Natural killer cell treated with Interleukin-12 subunit alpha and Interleukin-12 subunit beta and Interleukin-15 and Interleukin-18, amount 100 ng/mL, for 72 hours (primary cell): ENCODE results near the gene SLC41A1. TPM values are rescaled to one million over a fixed set of nuclear protein-coding genes. Genes with fewer than 3 reads are reported as not detected.
A peak's percentile ranks its signal among the peaks of the same experiment; 100 is the strongest.

Experiments used
- ATAC-seq, 2 donors: fragments of 150-1000 bp; cut with Tn5 transposase in 1 of 2; sonication (Bioruptor Pico), chemical (Tn5 transposase) in 1 of 2; 2 replicates each; pipeline ENCODE4 v1.10.0; 2021
- DNase-seq: peaks from one replicate; pipeline ENCODE4 v3.0.0; 2022; ENCODE audit warnings: low spot score
- H3K27ac Mint-ChIP-seq, 2 donors: 1 replicate in 1 of 2; 2 replicates in 1 of 2; pipeline ENCODE4 v1.8.0; 2022; ENCODE audit warnings: mixed read lengths in 2 of 2, mild to moderate bottlenecking in 1 of 2, moderate library complexity in 1 of 2
- H3K27me3 Mint-ChIP-seq, 2 donors: 1 replicate in 1 of 2; 2 replicates in 1 of 2; pipeline ENCODE4 v1.8.0; 2022; ENCODE audit warnings: mixed read lengths in 2 of 2
- H3K36me3 Mint-ChIP-seq: one replicate; pipeline ENCODE4 v1.8.0; 2022; ENCODE audit warnings: mixed read lengths
- H3K4me1 Mint-ChIP-seq, 2 donors: 1 replicate in 1 of 2; 2 replicates in 1 of 2; pipeline ENCODE4 v1.8.0; 2022; ENCODE audit warnings: low read depth in 2 of 2, mixed read lengths in 2 of 2, mild to moderate bottlenecking in 1 of 2
- H3K4me3 Mint-ChIP-seq: one replicate; pipeline ENCODE4 v1.8.0; 2022; ENCODE audit warnings: mixed read lengths
- H3K9me3 Mint-ChIP-seq: 2 replicates; pipeline ENCODE4 v1.8.0; 2022; ENCODE audit warnings: mixed read lengths
- total RNA-seq, 2 donors: library from RNA; stranded (reverse); gene quantifications; one replicate each; pipeline ENCODE4 v1.2.3, GENCODE V29; 2022

SLC41A1 gene
- total RNA-seq, 2 donors from 2014 or later = 66.2 to 80.2 TPM

- no peaks in the 10 kb centered on the region for H3K27me3 Mint-ChIP-seq
- H3K4me3 Mint-ChIP-seq = no peak overlapping the region
- no peaks in the 10 kb centered on the region for H3K9me3 Mint-ChIP-seq
- peaks cover 4% of the 10 kb centered on the region for H3K36me3 Mint-ChIP-seq
- ATAC-seq (no peak), DNase-seq (peak; percentile 51)
- H3K4me1 Mint-ChIP-seq = peaks cover 71 to 74% of the 10 kb centered on the region in 2 donors
- no peak overlapping the region for H3K27ac Mint-ChIP-seq
Measured at GRCh38 chr1:205809942-205810345, 3.1 kb downstream of the SLC41A1 start.

- Mint-ChIP-seq H3K9me3 (no peaks in the 10 kb centered on the region), H3K4me3 (peak overlapping the region; percentile 44), H3K27ac (peak overlapping the region; percentile 7 to 76), H3K4me1 (peaks cover 72 to 75% of the 10 kb centered on the region in 2 donors), H3K27me3 (no peaks in the 10 kb centered on the region), H3K36me3 (peaks cover 4% of the 10 kb centered on the region)
- DNase-seq = no peak
- no peak for ATAC-seq
Measured at GRCh38 chr1:205809469-205809868, 3.5 kb downstream of the SLC41A1 start.

GRCh38 chr1:205805082-205805711, 7.8 kb downstream of the SLC41A1 start:
- ATAC-seq (peak; percentile 54 to 66), DNase-seq (peak; percentile 75)
- peaks cover 4% of the 10 kb centered on the region for H3K36me3 Mint-ChIP-seq
- peak overlapping the region; percentile 76 to 87 for H3K27ac Mint-ChIP-seq
- peak overlapping the region; percentile 88 for H3K4me3 Mint-ChIP-seq
- no peaks in the 10 kb centered on the region for H3K9me3 Mint-ChIP-seq
- H3K4me1 Mint-ChIP-seq = peaks cover 50 to 57% of the 10 kb centered on the region in 2 donors
- no peaks in the 10 kb centered on the region for H3K27me3 Mint-ChIP-seq

GRCh38 chr1:205804605-205805004, 8.4 kb downstream of the SLC41A1 start:
- Mint-ChIP-seq H3K9me3 (no peaks in the 10 kb centered on the region), H3K27ac (peak overlapping the region; percentile 76 to 87), H3K4me1 (peaks cover 48 to 54% of the 10 kb centered on the region in 2 donors), H3K4me3 (peak overlapping the region; percentile 88), H3K36me3 (peaks cover 4% of the 10 kb centered on the region), H3K27me3 (no peaks in the 10 kb centered on the region)
- DNase-seq = no peak
- no peak for ATAC-seq

- DNase-seq (no peak), ATAC-seq (no peak)
- Mint-ChIP-seq H3K4me3 (no peak overlapping the region), H3K27ac (peak overlapping the region in 1 of 2 donors; percentile 87), H3K36me3 (peaks cover 4% of the 10 kb centered on the region), H3K9me3 (no peaks in the 10 kb centered on the region), H3K27me3 (no peaks in the 10 kb centered on the region), H3K4me1 (peaks cover 42 to 50% of the 10 kb centered on the region in 2 donors)
Measured at GRCh38 chr1:205803986-205804385, 9.0 kb downstream of the SLC41A1 start.

GRCh38 chr1:205802060-205802459, 10.9 kb downstream of the SLC41A1 start:
- ATAC-seq = no peak
- Mint-ChIP-seq H3K27ac (peak overlapping the region in 1 of 2 donors; percentile 58), H3K9me3 (no peaks in the 10 kb centered on the region), H3K36me3 (no peaks in the 10 kb centered on the region), H3K27me3 (no peaks in the 10 kb centered on the region), H3K4me3 (no peak overlapping the region), H3K4me1 (peaks cover 31 to 47% of the 10 kb centered on the region in 2 donors)
- DNase-seq = no peak

- no peak for DNase-seq
- Mint-ChIP-seq H3K27ac (peak overlapping the region in 1 of 2 donors; percentile 58), H3K27me3 (no peaks in the 10 kb centered on the region), H3K9me3 (no peaks in the 10 kb centered on the region), H3K4me1 (peaks cover 24 to 44% of the 10 kb centered on the region in 2 donors), H3K4me3 (no peak overlapping the region), H3K36me3 (peaks cover 4% of the 10 kb centered on the region)
- no peak for ATAC-seq
Measured at GRCh38 chr1:205800981-205801703, 11.9 kb downstream of the SLC41A1 start.

GRCh38 chr1:205800427-205800826, 12.6 kb downstream of the SLC41A1 start:
- Mint-ChIP-seq H3K9me3 (no peaks in the 10 kb centered on the region), H3K36me3 (peaks cover 4% of the 10 kb centered on the region), H3K4me1 (peaks cover 17 to 37% of the 10 kb centered on the region in 2 donors), H3K27me3 (no peaks in the 10 kb centered on the region), H3K4me3 (no peak overlapping the region), H3K27ac (peak overlapping the region in 1 of 2 donors; percentile 41)
- no peak for DNase-seq
- no peak for ATAC-seq

GRCh38 chr1:205798577-205798976, 14.4 kb downstream of the SLC41A1 start:
- Mint-ChIP-seq H3K36me3 (peaks cover 9% of the 10 kb centered on the region), H3K9me3 (no peaks in the 10 kb centered on the region)
- ATAC-seq = no peak

GRCh38 chr1:205797168-205797567, 15.8 kb downstream of the SLC41A1 start:
- Mint-ChIP-seq H3K4me1 (peaks cover 12 to 39% of the 10 kb centered on the region in 2 donors), H3K9me3 (no peaks in the 10 kb centered on the region), H3K27me3 (no peaks in the 10 kb centered on the region), H3K36me3 (peaks cover 13% of the 10 kb centered on the region), H3K27ac (peak overlapping the region; percentile 27 to 63), H3K4me3 (no peak overlapping the region)
- ATAC-seq = no peak
- DNase-seq = no peak

More at GRCh38 chr1:205798577-205798976, 14.4 kb downstream of the SLC41A1 start:
- DNase-seq = no peak
- Mint-ChIP-seq H3K4me3 (no peak overlapping the region), H3K4me1 (peaks cover 13 to 33% of the 10 kb centered on the region in 2 donors), H3K27me3 (no peaks in the 10 kb centered on the region), H3K27ac (peak overlapping the region in 1 of 2 donors; percentile 63)

- Mint-ChIP-seq H3K4me1 (peaks cover 23 to 53% of the 10 kb centered on the region in 2 donors), H3K4me3 (peak overlapping the region; percentile 50), H3K27ac (peak overlapping the region; percentile 79 to 84), H3K9me3 (no peaks in the 10 kb centered on the region), H3K27me3 (no peaks in the 10 kb centered on the region), H3K36me3 (peaks cover 30% of the 10 kb centered on the region)
- ATAC-seq = peak; percentile 67 to 83
- no peak for DNase-seq
Measured at GRCh38 chr1:205794011-205794730, 18.8 kb downstream of the SLC41A1 start.

GRCh38 chr1:205792961-205793673, 19.9 kb downstream of the SLC41A1 start:
- Mint-ChIP-seq H3K27me3 (no peaks in the 10 kb centered on the region), H3K4me3 (peak overlapping the region; percentile 1), H3K36me3 (peaks cover 30% of the 10 kb centered on the region), H3K27ac (peak overlapping the region; percentile 79 to 84), H3K9me3 (no peaks in the 10 kb centered on the region), H3K4me1 (peaks cover 23 to 45% of the 10 kb centered on the region in 2 donors)
- ATAC-seq (no peak), DNase-seq (no peak)

- DNase-seq = no peak
- Mint-ChIP-seq H3K27ac (peak overlapping the region in 1 of 2 donors; percentile 79), H3K4me1 (peaks cover 27 to 50% of the 10 kb centered on the region in 2 donors), H3K4me3 (no peak overlapping the region), H3K9me3 (no peaks in the 10 kb centered on the region), H3K36me3 (peaks cover 30% of the 10 kb centered on the region), H3K27me3 (no peaks in the 10 kb centered on the region)
- ATAC-seq = no peak
Measured at GRCh38 chr1:205792481-205792881, 20.5 kb downstream of the SLC41A1 start.
